GM21576 (cell line): ENCODE results near the gene NCOA1.

ENCODE experiments used
- ATAC-seq: cut with Tn5 transposase; IDR thresholded peaks from one replicate; pipeline ENCODE4 v1.9.1; 2021; ENCODE audit warnings: mild to moderate bottlenecking, moderate library complexity; ENCODE audit not compliant: unreplicated experiment

Gene NCOA1

DNA sequence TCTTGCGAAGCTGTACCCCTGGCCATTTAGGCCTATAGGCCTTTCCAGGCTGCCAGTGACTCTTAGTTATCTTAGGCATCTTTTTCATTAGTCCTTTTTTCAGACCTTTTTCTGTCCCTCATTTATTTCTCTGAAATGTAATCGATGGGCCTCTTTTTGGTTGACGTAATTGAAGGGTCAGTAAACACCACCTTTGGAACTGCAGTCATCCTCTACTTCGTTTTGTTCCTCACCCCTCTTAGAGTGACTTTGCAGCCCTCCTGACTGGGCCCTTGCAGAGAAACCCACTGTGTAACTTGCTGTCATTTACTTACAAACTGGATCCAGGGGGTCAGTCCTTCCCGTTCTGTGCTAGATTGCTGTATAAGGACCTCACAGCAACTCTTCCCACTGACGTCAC is 325.4 kb downstream of the NCOA1 start:
- no peak for ATAC-seq

DNA sequence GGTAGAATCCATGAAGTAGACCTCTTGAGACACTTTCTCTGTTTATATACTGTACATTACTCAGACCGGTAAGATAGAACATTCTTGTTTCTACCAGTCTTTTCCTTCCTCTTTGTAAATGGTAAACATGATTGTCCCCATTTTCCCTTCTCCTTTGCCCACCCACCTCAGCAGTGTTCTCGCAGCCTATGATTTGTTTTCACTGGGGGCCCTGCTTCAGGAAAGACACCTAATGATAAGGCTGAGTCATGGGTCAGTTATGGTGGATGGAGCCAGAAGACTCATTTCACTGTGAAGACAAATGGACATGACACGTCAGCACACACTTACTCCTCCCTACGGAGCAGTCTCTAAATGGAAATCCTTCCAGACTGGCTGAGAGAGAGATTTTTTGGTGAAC is 325.8 kb downstream of the NCOA1 start:
- no peak for ATAC-seq

DNA sequence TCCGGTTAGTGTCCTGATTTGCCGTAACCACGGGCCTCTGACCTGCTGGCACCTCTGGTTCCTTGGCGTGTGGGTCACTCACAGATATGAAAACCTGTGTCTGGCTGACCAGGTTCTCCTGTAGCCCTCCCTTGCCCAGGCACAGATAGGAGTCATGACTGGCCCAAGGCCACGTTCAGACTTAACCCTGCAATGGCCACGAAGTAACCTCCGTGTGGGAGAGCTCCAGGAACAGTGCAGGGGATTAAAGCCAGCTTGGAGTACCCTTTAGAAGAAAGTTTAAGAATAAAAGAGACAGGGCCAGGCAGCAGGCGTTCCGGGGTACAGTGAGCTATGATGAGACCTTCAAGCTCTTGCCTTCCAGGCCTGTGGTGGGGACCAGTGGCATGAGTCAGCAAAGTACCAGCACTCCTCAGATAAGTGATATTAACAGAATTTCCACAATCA is 327.7 kb downstream of the NCOA1 start:
- no peak for ATAC-seq

DNA sequence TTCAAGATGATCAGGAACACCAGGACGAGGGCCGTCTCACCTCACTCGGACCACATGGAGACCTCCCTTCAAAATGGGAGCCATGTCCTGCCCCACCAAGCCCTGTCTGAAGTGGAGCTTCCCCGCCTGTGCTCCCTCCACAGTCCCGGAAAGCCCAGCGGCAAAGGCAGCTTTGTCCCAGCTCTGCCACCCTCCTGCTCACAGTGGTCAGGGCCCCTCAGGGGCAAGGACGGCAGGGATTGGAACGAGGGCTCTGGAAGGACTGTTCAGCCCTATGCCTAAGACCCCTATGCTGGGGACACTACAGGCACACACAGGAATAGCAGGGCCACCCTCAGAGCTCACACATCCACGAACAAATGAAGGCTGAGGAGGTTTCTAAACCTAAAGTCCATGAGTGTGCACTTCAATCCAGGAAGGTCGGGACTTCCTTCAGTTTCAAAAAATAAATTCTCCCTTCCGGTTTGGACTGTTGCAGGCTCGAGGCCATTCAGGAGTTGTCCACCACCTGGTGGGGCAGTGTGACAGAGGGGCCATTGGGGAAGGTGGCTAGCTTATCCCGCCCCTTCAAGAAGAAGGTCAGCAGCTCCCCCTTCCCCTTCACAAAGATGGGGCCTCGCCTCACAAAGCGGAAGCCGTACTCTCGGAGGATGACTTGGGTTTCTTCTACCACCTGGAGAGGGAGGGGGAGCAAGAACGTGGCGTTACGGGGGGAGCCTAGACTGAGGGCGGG is 328.6 kb downstream of the NCOA1 start:
- ATAC-seq = no peak

DNA sequence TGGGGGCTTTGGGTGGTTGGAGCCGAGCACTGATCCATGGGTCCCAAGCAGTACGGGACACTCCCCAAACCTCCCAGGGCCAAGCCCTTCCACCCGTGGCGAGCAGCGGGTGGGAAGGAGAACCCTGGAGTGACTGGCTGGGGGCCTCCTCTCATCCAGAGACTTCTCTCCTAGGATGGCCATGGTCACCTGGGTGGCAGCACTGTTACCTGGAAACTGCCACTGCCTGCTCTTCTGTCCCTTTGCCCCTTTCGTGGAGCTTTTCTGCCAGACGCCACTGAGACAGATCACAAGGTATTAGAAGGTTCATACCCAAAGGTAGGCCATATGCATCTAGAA is 329.1 kb downstream of the NCOA1 start:
- no peak for ATAC-seq
